ENCODE measurements around the gene HAVCR2. TPM values are rescaled to one million over a fixed set of nuclear protein-coding genes. Genes with fewer than 3 reads are reported as not detected.
"Not testable (repeated sequence)": the region's sequence is repeated elsewhere in the genome, so short reads cannot be mapped to it uniquely, and the experiment has no call there.

Gene HAVCR2
- total RNA-seq, 1 experiment from 2014 or later = 0.41 TPM

DNA sequence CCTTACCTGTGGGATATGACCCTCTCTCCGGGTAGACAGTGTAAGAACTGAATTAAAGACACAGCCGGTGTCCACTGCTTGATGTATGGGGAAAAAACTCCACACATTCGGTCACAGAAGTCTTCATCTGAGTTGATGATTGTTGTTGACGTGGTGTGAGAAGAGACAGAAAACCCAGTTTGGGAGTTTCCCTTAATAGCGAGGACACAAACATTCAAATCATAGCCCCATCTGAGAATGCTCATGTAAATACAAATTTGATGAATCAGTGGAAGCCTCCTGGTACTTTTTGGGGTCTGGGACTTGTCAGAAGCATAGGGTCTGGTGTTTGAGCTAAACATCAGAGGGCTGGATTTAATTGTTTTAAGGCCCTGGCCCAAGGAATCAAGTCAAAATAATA, 60.9 kb downstream of the HAVCR2 start:
- Mint-ChIP-seq H3K9me3 (ENCODE audit: unreplicated experiment) (no peaks in the 10 kb centered on the region), H3K4me1 (ENCODE audit: low read depth, unreplicated experiment) (peaks cover 68% of the 10 kb centered on the region), H3K4me3 (ENCODE audit: unreplicated experiment) (no peak overlapping the region), H3K27me3 (ENCODE audit: insufficient read depth, unreplicated experiment) (no peaks in the 10 kb centered on the region), H3K36me3 (ENCODE audit: insufficient read depth, unreplicated experiment) (peaks cover 83% of the 10 kb centered on the region), H3K27ac (ENCODE audit: unreplicated experiment) (peak overlapping the region; percentile 86)
- Histone ChIP-seq H3K27me3 (replicated peaks; ENCODE audit: control insufficient read depth, insufficient read depth, low read length) (no peaks in the 10 kb centered on the region), H3K4me1 (peaks cover 89% of the 10 kb centered on the region), H3K9me3 (no peaks in the 10 kb centered on the region), H3K4me3 (ENCODE audit: low read depth, low read length) (no peak overlapping the region), H3K36me3 (ENCODE audit: control insufficient read depth, insufficient read depth, low read length) (peaks cover 19% of the 10 kb centered on the region)
- TF ChIP-seq, protein P1, sequence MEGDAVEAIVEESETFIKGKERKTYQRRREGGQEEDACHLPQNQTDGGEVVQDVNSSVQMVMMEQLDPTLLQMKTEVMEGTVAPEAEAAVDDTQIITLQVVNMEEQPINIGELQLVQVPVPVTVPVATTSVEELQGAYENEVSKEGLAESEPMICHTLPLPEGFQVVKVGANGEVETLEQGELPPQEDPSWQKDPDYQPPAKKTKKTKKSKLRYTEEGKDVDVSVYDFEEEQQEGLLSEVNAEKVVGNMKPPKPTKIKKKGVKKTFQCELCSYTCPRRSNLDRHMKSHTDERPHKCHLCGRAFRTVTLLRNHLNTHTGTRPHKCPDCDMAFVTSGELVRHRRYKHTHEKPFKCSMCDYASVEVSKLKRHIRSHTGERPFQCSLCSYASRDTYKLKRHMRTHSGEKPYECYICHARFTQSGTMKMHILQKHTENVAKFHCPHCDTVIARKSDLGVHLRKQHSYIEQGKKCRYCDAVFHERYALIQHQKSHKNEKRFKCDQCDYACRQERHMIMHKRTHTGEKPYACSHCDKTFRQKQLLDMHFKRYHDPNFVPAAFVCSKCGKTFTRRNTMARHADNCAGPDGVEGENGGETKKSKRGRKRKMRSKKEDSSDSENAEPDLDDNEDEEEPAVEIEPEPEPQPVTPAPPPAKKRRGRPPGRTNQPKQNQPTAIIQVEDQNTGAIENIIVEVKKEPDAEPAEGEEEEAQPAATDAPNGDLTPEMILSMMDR (IDR thresholded peaks at IDR 0.05; ENCODE audit: insufficient read depth in 1 of 2, low read depth in 1 of 2, low read length in 1 of 2, severe bottlenecking in 1 of 2, unreplicated experiment in 1 of 2) = no peak
- DNase-seq = no peak
- BruUV-seq (replicated peaks) = no TSS peak
- intact Hi-C loops (cut with micrococcal nuclease; ENCODE audit: unreplicated experiment) = loop anchor here (5.0 kb wide), 1 partner anchor 84 kb away; no protein-coding TSS in a partner anchor
- CTCF ChIA-PET = no interaction called here
- POLR2A ChIA-PET = no interaction called here

- not testable (repeated sequence) for H3K4me3 ChIP-seq (ENCODE audit: low read depth, low read length); H3K4me3 Mint-ChIP-seq (ENCODE audit: unreplicated experiment); H3K27me3 ChIP-seq (replicated peaks; ENCODE audit: control insufficient read depth, insufficient read depth, low read length); H3K27me3 Mint-ChIP-seq (ENCODE audit: insufficient read depth, unreplicated experiment); BruUV-seq (replicated peaks); H3K9me3 ChIP-seq; H3K9me3 Mint-ChIP-seq (ENCODE audit: unreplicated experiment)
- peaks cover 62% of the 10 kb centered on the region for H3K4me1 Mint-ChIP-seq (ENCODE audit: low read depth, unreplicated experiment)
- CTCF ChIA-PET = interaction anchor here (1.1 to 1.6 kb wide), 4 partner anchors 12 to 85 kb away, joined by 3 to 10 read pairs (median 6); partner anchors contain the start of gene HAVCR1
- POLR2A ChIA-PET = interaction anchor here (1.0 to 1.9 kb wide), 5 partner anchors 9 to 95 kb away, joined by 3 to 9 read pairs (median 3); partner anchors contain the start of genes HAVCR1 and MED7
- H3K36me3 Mint-ChIP-seq (ENCODE audit: insufficient read depth, unreplicated experiment) = peaks cover 78% of the 10 kb centered on the region
- peak overlapping the region; percentile 86 for H3K27ac Mint-ChIP-seq (ENCODE audit: unreplicated experiment)
- peaks cover 14% of the 10 kb centered on the region for H3K36me3 ChIP-seq (ENCODE audit: control insufficient read depth, insufficient read depth, low read length)
- intact Hi-C loops (cut with micrococcal nuclease; ENCODE audit: unreplicated experiment) = loop anchor here (5.0 kb wide), 1 partner anchor 85 kb away; no protein-coding TSS in a partner anchor
- H3K4me1 ChIP-seq = peaks cover 80% of the 10 kb centered on the region
- peak; percentile 66 to 84 for DNase-seq
Measured at GRCh38 chr5:157047016-157047415, 61.8 kb downstream of the HAVCR2 start.

- POLR2A ChIA-PET = interaction anchor here (0.9 to 1.9 kb wide), 6 partner anchors 8 to 96 kb away, joined by 3 to 9 read pairs (median 3); partner anchors contain the start of genes HAVCR1 and MED7
- H3K27me3 Mint-ChIP-seq (ENCODE audit: insufficient read depth, unreplicated experiment) = no peaks in the 10 kb centered on the region
- peaks cover 12% of the 10 kb centered on the region for H3K36me3 ChIP-seq (ENCODE audit: control insufficient read depth, insufficient read depth, low read length)
- H3K27me3 ChIP-seq (replicated peaks; ENCODE audit: control insufficient read depth, insufficient read depth, low read length) = no peaks in the 10 kb centered on the region
- no TSS peak for BruUV-seq (replicated peaks)
- peaks cover 78% of the 10 kb centered on the region for H3K36me3 Mint-ChIP-seq (ENCODE audit: insufficient read depth, unreplicated experiment)
- no peaks in the 10 kb centered on the region for H3K9me3 ChIP-seq
- peak overlapping the region; percentile 86 for H3K27ac Mint-ChIP-seq (ENCODE audit: unreplicated experiment)
- CTCF ChIA-PET = interaction anchor here (0.6 to 1.6 kb wide), 5 partner anchors 11 to 86 kb away, joined by 3 to 10 read pairs (median 6); partner anchors contain the start of gene HAVCR1
- peak; percentile 71 to 91 for DNase-seq
- no peaks in the 10 kb centered on the region for H3K9me3 Mint-ChIP-seq (ENCODE audit: unreplicated experiment)
- intact Hi-C loops (cut with micrococcal nuclease; ENCODE audit: unreplicated experiment) = loop anchor here (1.0 to 5.0 kb wide), 2 partner anchors 12 to 86 kb away; no protein-coding TSS in a partner anchor
- peaks cover 70% of the 10 kb centered on the region for H3K4me1 ChIP-seq
- H3K4me3 ChIP-seq (ENCODE audit: low read depth, low read length) = no peak overlapping the region
- H3K4me3 Mint-ChIP-seq (ENCODE audit: unreplicated experiment) = peak overlapping the region; percentile 8
- H3K4me1 Mint-ChIP-seq (ENCODE audit: low read depth, unreplicated experiment) = peaks cover 52% of the 10 kb centered on the region
- TF ChIP-seq, protein P1 (IDR thresholded peaks at IDR 0.05; ENCODE audit: insufficient read depth in 1 of 2, low read depth in 1 of 2, low read length in 1 of 2, severe bottlenecking in 1 of 2, unreplicated experiment in 1 of 2) = no peak
Measured at GRCh38 chr5:157046041-157046440, 62.8 kb downstream of the HAVCR2 start.

Measured in Caco-2 (cell line).